ENCODE results near the gene FMO1.

DNA sequence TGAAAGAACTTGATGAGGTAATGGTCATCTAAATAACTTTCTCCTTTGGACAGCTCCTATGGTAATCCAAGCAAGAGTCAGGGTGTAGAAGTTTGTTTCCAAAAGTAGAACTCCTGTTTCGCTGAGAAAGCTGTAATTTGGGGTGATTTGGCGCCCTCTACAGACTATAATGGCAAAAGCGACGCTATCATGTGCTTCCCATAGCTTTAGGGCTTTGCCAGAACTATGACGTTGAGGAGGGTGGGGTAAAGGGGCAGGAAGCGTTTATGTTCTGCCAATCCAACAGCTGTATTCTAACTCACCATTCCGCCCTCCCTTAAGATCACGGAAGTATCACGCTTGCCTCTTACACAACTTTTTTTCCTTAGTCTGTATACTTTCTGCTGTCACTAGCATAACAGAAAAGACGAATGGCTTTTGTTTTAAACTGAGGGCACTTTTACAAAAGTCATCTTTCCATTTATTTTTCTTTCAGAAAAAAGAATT, 65.6 kb downstream of the FMO1 start, which contains the start of gene FMO4:
- TF ChIP-seq, protein P1, sequence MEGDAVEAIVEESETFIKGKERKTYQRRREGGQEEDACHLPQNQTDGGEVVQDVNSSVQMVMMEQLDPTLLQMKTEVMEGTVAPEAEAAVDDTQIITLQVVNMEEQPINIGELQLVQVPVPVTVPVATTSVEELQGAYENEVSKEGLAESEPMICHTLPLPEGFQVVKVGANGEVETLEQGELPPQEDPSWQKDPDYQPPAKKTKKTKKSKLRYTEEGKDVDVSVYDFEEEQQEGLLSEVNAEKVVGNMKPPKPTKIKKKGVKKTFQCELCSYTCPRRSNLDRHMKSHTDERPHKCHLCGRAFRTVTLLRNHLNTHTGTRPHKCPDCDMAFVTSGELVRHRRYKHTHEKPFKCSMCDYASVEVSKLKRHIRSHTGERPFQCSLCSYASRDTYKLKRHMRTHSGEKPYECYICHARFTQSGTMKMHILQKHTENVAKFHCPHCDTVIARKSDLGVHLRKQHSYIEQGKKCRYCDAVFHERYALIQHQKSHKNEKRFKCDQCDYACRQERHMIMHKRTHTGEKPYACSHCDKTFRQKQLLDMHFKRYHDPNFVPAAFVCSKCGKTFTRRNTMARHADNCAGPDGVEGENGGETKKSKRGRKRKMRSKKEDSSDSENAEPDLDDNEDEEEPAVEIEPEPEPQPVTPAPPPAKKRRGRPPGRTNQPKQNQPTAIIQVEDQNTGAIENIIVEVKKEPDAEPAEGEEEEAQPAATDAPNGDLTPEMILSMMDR (IDR thresholded peaks at IDR 0.05), result peak in 5 of 7 experiments; percentile 50 to 97 (median 65)
- TF ChIP-seq POLR2A (IDR thresholded peaks at IDR 0.05) (peak in 1 of 4 donors; percentile 23), POLR2AphosphoS5 (IDR thresholded peaks at IDR 0.05) (peak; percentile 82 to 95 (median 89))

All from stomach (tissue), 4 donors.